ENCODE results near the gene ARHGEF40.

The ARHGEF40 gene

GRCh38 chr14:21025371-21026273 lies 44.5 kb upstream of the ARHGEF40 start:
- TF ChIP-seq, protein P1, sequence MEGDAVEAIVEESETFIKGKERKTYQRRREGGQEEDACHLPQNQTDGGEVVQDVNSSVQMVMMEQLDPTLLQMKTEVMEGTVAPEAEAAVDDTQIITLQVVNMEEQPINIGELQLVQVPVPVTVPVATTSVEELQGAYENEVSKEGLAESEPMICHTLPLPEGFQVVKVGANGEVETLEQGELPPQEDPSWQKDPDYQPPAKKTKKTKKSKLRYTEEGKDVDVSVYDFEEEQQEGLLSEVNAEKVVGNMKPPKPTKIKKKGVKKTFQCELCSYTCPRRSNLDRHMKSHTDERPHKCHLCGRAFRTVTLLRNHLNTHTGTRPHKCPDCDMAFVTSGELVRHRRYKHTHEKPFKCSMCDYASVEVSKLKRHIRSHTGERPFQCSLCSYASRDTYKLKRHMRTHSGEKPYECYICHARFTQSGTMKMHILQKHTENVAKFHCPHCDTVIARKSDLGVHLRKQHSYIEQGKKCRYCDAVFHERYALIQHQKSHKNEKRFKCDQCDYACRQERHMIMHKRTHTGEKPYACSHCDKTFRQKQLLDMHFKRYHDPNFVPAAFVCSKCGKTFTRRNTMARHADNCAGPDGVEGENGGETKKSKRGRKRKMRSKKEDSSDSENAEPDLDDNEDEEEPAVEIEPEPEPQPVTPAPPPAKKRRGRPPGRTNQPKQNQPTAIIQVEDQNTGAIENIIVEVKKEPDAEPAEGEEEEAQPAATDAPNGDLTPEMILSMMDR (IDR thresholded peaks at IDR 0.05; ENCODE audit: low read depth, low read length): no peak
- no peak overlapping the region for H3K4me3 ChIP-seq (ENCODE audit: low read depth, low read length)

DNA sequence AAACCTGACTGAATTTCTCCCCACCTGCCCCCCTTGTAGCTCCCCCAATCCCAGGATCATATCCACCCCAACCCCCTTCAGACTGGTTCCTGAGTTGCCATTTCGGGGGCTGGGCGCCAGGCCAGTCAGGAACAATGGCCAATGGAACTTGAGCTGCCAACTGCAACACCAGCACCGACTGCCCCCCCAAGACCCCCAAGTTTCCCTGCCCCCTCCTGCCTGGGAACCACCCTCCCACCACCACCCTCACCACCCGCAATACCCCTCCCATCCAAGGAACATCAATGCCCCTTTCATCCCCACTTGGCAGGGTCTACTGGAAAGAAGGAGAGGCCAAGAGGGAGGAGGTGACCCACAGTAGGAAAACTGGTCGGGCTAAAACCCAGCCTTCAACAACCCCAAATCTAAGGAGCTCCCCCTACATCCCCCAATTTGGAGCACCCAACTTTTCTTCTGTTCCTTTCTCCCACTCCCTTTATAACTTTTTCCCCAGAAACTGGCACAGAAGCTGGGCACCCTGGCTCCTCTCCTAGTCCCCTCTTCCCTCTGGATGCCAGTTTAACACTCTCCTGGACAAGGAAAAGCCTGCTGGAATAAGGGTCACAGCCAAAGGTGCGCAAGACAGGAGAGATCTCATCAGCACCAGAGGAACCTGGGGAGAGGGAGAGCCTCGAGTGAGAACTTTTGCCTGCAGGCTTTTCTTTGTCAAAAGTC lies 43.7 kb upstream of the ARHGEF40 start:
- H3K4me3 ChIP-seq (ENCODE audit: low read depth, low read length): no peak overlapping the region
- TF ChIP-seq, protein P1 (IDR thresholded peaks at IDR 0.05; ENCODE audit: low read depth, low read length): no peak

GRCh38 chr14:21026988-21027315 lies 43.2 kb upstream of the ARHGEF40 start:
- H3K4me3 ChIP-seq (ENCODE audit: low read depth, low read length): no peak overlapping the region
- TF ChIP-seq, protein P1 (IDR thresholded peaks at IDR 0.05; ENCODE audit: low read depth, low read length): no peak

DNA sequence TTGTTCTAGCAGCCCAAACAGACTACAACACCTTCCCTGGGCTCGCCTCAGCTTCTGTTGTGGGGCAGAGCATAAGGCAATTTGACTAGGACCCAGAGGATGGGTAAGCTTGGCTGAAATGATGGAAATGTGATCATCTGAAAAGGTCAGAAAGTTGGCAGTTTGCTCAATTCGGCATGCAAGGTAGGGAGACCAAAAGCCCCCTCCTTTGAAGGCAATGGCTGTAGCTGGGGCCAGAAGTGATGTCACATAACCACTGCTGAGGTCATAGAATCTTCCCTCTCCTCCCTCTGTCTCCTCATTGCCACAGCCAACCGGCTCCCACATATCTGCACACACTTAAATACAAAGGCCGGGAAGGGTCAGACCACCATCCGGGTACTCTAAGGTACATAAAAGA lies 40.2 kb upstream of the ARHGEF40 start, which contains the start of gene TPPP2:
TPPP2 (plus strand) TSS at position 301 of the 400 bp plus-strand sequence. CDS start 365 bp downstream, outside the sequence.
- TF ChIP-seq, protein P1 (IDR thresholded peaks at IDR 0.05; ENCODE audit: low read depth, low read length): no peak
- no peak within 1 kb of the TSS for H3K4me3 ChIP-seq (ENCODE audit: low read depth, low read length)

DNA sequence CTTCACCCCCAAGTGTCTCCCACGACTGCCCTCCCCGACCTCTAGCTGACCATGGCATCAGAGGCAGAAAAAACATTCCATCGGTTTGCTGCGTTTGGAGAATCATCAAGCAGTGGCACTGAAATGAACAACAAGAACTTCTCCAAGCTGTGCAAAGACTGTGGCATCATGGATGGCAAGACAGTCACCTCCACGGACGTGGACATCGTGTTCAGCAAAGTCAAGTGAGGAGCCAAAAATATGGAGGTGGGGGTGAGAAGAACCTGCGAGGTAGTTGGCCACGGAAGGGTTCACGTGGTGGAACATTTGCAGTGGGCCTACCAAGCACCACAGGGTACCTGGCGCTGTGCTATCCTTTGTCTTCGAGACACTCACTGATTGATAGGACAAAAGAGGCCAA lies 39.6 kb upstream of the ARHGEF40 start:
- TF ChIP-seq, protein P1 (IDR thresholded peaks at IDR 0.05; ENCODE audit: low read depth, low read length): no peak
- H3K4me3 ChIP-seq (ENCODE audit: low read depth, low read length): no peak overlapping the region

DNA sequence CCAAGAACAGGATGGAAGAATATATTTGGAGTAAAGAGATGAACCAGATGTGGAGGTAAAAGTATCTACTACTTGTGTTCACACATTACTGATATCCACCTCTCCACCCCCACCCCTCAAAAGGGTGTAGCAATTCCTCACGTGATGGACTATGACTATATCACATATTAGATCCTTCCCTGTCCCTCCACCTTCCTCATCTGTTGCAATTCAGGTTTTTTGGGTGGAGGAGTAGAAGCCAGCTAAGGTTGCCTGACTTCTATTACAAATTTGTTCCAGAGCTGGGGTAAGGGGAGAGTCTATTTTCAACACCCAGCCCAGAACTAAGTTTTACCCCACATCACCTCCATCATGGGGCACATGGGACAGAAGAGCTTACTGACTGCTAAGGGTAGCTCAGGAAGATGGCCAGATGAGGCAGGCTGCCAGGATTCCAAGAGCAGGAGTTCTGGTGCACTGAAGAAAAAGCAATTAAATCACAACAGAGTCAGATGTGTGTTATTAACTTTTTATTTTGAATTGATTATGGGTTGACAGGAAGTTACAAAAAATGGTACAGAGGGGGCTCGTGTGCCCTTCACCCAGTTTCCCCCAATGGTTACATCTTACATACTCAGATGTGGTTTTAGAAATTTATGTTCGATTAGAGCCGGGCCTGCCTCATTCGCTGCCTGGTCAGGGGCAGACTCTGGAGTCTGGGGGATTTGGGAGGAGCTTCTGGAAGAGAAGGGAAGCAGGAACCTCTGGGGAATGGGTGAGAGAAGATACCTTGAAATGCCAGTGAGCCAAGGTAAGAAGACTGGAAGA lies 37.6 kb upstream of the ARHGEF40 start:
- no peak overlapping the region for H3K4me3 ChIP-seq (ENCODE audit: low read depth, low read length)
- TF ChIP-seq, protein P1 (IDR thresholded peaks at IDR 0.05; ENCODE audit: low read depth, low read length): no peak
